ENCODE results near the gene ISG20.
A peak's percentile ranks its signal among the peaks of the same experiment; 100 is the strongest.

Gene ISG20

DNA sequence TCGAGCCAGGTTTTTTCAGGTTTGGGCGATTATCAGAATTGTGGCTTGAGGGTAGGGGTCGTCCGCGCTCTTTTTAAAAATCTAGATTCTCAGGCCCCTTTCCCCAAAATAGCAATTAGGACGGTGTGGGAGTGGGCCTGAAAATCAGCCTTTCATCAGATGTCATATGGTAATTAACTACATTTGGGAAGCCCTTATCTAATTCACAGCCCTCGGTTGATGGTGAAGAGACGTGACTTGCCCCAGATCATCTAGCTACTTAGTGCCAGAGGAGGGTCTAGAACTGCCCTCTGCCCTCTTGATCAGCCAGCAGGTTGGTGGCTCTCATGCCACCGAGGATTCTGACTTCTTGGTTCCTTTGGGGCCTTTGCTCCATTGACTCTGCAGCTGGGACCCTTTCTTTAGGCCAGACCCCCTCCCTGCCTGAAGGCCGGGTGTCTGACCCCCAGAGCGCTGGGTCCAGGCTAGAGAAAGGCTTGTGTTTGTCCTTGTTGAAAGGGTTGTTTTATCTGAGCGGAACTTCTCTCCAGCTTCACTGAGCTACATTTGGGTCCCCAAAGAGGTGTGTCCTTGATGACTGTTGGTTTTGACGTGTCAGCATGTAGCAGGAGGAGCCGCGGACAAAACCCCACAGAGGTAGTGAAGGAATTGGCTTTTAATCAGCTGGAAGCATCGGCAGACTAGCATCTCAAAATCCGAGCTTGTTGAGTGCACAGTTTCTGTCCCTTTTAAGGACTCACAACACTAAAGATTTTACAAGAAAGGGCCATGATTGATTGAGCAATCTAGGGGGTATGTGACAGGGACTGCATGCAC is 16.8 kb upstream of the ISG20 start:
- H3K36me3 ChIP-seq (ENCODE audit: control insufficient read depth in 1 of 2, insufficient read depth in 2 of 2, low read length in 2 of 2), result peaks cover 7 to 30% of the 10 kb centered on the region in 2 donors
- H3K27me3 ChIP-seq (ENCODE audit: low read depth, low read length), result no peaks in the 10 kb centered on the region
- peaks cover 16 to 24% of the 10 kb centered on the region in 2 donors for H3K4me1 ChIP-seq (ENCODE audit: control insufficient read depth in 1 of 2, insufficient read depth in 2 of 2, low read length in 2 of 2)

DNA sequence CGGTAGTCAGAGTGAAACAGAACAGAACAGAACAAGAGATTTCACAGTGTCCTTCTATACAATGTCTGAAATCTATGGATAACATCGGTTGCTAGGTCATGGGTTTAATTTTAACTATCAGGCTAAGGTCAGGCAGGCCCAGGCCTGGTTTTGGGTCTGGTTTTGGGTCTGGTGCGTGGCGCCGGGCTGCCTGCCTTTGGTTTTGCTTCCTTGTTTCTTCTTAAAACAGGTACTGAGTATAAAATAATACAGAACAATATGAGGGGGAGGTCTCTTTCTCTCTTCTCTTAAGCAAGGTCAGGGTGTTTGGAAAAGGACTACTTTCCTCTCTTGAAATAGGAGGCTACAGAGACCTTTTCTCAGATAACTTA is 16.2 kb upstream of the ISG20 start:
- H3K4me1 ChIP-seq (ENCODE audit: control insufficient read depth in 1 of 2, insufficient read depth in 2 of 2, low read length in 2 of 2), result peaks cover 16 to 24% of the 10 kb centered on the region in 2 donors
- H3K4me3 ChIP-seq (ENCODE audit: low read depth in 1 of 2, low read length in 2 of 2), result peak overlapping the region; percentile 72 to 88
- no peaks in the 10 kb centered on the region for H3K27me3 ChIP-seq (ENCODE audit: low read depth, low read length)
- no peaks in the 10 kb centered on the region for H3K9me3 ChIP-seq (ENCODE audit: control insufficient read depth in 1 of 2, low read length in 2 of 2)
- H3K27ac ChIP-seq (ENCODE audit: low read length), result peak overlapping the region; percentile 94
- H3K36me3 ChIP-seq (ENCODE audit: control insufficient read depth in 1 of 2, insufficient read depth in 2 of 2, low read length in 2 of 2), result peaks cover 13 to 36% of the 10 kb centered on the region in 2 donors

More for the DNA sequence above, 16.8 kb upstream of the ISG20 start:
- peak overlapping the region; percentile 72 to 88 for H3K4me3 ChIP-seq (ENCODE audit: low read depth in 1 of 2, low read length in 2 of 2)
- H3K9me3 ChIP-seq (ENCODE audit: control insufficient read depth in 1 of 2, low read length in 2 of 2), result no peaks in the 10 kb centered on the region
- peak overlapping the region; percentile 94 for H3K27ac ChIP-seq (ENCODE audit: low read length)

DNA sequence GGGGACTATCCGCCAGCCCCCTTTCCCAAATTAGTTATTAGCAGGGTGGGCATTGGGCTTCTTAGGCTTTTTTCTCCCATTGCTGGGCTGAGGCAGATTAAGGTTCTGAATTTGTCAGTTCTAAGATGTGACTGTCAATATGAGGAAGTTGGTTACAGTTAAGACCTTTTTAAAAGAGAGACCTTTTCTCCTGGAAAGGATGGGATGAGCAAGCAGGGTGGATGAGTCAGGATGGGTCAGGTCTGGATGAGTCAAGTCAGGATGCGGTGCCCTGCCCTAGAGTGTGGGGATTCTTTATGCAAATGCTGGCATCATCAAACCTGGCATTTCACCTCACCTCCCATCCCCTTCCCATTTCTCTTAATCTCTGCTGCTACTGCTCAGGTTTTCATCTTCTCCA is 15.8 kb upstream of the ISG20 start:
- Histone ChIP-seq H3K9me3 (ENCODE audit: control insufficient read depth in 1 of 2, low read length in 2 of 2) (no peaks in the 10 kb centered on the region), H3K4me3 (ENCODE audit: low read depth in 1 of 2, low read length in 2 of 2) (peak overlapping the region in 1 of 2 donors; percentile 88), H3K27me3 (ENCODE audit: low read depth, low read length) (no peaks in the 10 kb centered on the region), H3K4me1 (ENCODE audit: control insufficient read depth in 1 of 2, insufficient read depth in 2 of 2, low read length in 2 of 2) (peaks cover 16 to 24% of the 10 kb centered on the region in 2 donors), H3K27ac (ENCODE audit: low read length) (peak overlapping the region; percentile 94), H3K36me3 (ENCODE audit: control insufficient read depth in 1 of 2, insufficient read depth in 2 of 2, low read length in 2 of 2) (peaks cover 17 to 40% of the 10 kb centered on the region in 2 donors)

DNA sequence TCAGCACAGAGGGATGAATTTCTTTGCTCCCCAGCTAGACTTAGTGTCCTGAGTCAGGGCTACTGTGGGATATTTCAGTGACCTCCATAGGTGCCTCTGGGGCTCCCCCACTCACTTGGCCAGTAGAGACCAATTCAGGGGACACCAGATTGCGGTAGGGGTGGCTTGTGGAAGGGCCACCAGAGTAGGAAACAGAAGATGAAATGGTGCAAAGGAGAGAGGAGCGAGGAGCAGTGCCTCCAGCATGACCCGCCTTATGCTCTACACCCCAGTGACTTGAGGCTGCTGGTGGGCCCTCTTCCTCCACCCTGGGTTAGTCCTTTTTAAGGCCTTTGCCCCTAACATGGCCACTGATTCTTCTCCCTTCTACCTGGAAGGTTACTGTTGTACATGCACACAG is 15.2 kb upstream of the ISG20 start:
- Histone ChIP-seq H3K27me3 (ENCODE audit: low read depth, low read length) (no peaks in the 10 kb centered on the region), H3K4me3 (ENCODE audit: low read depth in 1 of 2, low read length in 2 of 2) (peak overlapping the region in 1 of 2 donors; percentile 88), H3K4me1 (ENCODE audit: control insufficient read depth in 1 of 2, insufficient read depth in 2 of 2, low read length in 2 of 2) (peaks cover 16 to 24% of the 10 kb centered on the region in 2 donors), H3K27ac (ENCODE audit: low read length) (peak overlapping the region; percentile 94), H3K36me3 (ENCODE audit: control insufficient read depth in 1 of 2, insufficient read depth in 2 of 2, low read length in 2 of 2) (peaks cover 18 to 44% of the 10 kb centered on the region in 2 donors), H3K9me3 (ENCODE audit: control insufficient read depth in 1 of 2, low read length in 2 of 2) (no peaks in the 10 kb centered on the region)

DNA sequence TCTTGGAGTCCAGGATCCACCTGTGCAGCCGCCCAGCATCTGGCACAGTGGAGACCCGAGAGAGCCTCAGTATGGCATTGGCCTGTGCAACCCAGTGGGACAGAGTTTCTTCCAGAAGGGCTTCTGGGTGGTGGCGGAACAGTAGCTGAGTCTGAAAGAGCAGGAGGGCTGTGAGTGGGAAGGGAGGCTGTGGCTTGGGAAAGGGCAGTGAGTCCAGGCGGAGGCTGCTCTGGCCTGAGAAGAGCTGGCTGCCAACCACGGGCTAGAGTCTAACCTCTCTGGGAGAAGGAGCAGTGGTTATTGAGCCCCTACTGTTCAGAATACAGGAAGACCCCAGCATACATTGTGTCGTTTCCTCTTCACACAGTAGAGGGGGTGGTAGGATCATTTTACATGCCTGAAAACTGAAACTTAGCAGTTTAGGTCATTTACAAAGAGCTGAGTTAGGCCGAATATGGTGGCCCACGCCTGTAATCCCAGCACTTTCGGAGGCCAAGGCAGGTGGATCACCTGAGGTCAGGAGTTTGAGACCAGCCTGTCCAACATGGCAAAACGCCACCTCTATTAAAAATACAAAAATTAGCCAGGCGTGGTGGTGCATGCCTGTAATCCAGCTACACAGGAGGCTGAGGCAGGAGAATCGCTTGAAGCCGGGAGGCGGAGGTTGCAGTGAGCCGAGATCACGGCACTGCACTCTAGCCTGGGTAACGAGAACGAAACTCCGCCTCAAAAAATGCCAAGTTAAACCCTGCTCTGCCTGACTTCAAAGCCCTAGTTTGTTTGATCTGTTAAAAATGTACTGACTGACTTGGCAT is 14.5 kb upstream of the ISG20 start:
- peak overlapping the region; percentile 13 for H3K27ac ChIP-seq (ENCODE audit: low read length)
- H3K4me3 ChIP-seq (ENCODE audit: low read depth in 1 of 2, low read length in 2 of 2), result peak overlapping the region in 1 of 2 donors; percentile 1
- no peaks in the 10 kb centered on the region for H3K9me3 ChIP-seq (ENCODE audit: control insufficient read depth in 1 of 2, low read length in 2 of 2)
- H3K36me3 ChIP-seq (ENCODE audit: control insufficient read depth in 1 of 2, insufficient read depth in 2 of 2, low read length in 2 of 2), result peaks cover 21 to 52% of the 10 kb centered on the region in 2 donors
- H3K27me3 ChIP-seq (ENCODE audit: low read depth, low read length), result no peaks in the 10 kb centered on the region
- H3K4me1 ChIP-seq (ENCODE audit: control insufficient read depth in 1 of 2, insufficient read depth in 2 of 2, low read length in 2 of 2), result peaks cover 16 to 24% of the 10 kb centered on the region in 2 donors

DNA sequence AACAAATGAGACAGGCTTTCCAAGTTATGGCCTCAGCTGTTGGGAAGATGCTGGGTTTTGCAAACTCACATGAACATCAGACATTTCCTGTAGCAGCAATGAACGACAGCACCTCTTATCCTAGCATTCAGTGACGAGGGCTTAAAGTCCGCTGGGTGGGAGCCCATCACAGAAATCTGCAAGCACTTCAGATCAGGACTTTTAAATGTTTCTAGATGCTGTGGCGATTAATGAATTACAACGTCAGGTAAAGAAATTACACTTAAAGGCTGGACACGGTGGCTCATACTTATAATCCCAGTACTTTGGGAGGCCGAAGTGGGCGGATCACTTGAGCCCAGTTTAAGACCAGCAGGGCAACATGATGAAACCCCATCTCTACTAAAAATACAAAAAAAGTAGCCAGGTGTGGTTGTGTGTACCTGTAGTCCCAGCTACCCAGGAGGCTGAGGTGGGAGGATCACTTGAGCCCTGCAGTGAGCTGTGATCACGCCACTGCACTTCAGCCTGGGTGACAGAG is 13.8 kb upstream of the ISG20 start:
- Histone ChIP-seq H3K36me3 (ENCODE audit: control insufficient read depth in 1 of 2, insufficient read depth in 2 of 2, low read length in 2 of 2) (peaks cover 28 to 58% of the 10 kb centered on the region in 2 donors), H3K9me3 (ENCODE audit: control insufficient read depth in 1 of 2, low read length in 2 of 2) (no peaks in the 10 kb centered on the region), H3K4me1 (ENCODE audit: control insufficient read depth in 1 of 2, insufficient read depth in 2 of 2, low read length in 2 of 2) (peaks cover 16 to 24% of the 10 kb centered on the region in 2 donors), H3K27me3 (ENCODE audit: low read depth, low read length) (no peaks in the 10 kb centered on the region), H3K4me3 (ENCODE audit: low read depth in 1 of 2, low read length in 2 of 2) (no peak overlapping the region), H3K27ac (ENCODE audit: low read length) (peak overlapping the region; percentile 13)

DNA sequence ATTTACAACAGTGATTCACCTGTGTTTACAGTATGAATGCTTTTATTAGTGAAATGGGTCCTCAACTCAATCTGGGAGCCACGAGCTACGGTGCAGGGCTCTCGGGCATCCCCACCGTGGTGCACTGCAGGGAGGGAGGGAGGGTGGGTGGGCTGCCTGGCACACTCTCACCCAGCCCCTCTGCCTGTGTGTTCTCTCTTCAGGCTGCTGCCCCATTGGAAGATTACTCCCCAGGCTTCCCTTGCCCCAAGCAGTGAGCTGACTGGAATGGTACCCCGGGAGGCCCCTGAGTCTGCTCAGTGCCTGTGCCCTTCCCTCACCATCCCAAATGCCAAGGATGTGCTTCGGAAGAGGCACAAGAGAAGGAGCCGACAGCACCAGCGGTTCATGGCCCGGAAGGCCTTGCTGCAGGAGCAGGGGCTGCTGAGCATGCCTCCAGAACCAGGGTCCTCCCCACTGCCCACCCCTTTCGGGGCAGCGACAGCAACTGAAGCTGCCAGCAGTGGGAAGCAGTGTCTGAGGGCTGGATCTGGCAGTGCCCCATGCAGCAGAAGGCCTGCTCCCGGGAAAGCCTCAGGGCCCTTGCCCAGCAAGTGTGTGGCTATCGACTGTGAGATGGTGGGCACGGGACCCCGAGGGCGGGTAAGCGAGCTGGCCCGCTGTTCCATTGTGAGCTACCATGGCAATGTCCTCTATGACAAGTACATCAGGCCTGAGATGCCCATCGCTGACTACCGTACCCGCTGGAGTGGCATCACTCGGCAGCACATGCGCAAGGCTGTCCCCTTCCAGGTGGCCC is 12.7 kb upstream of the ISG20 start:
- Histone ChIP-seq H3K27ac (ENCODE audit: low read length) (no peak overlapping the region), H3K36me3 (ENCODE audit: control insufficient read depth in 1 of 2, insufficient read depth in 2 of 2, low read length in 2 of 2) (peaks cover 37 to 69% of the 10 kb centered on the region in 2 donors)

DNA sequence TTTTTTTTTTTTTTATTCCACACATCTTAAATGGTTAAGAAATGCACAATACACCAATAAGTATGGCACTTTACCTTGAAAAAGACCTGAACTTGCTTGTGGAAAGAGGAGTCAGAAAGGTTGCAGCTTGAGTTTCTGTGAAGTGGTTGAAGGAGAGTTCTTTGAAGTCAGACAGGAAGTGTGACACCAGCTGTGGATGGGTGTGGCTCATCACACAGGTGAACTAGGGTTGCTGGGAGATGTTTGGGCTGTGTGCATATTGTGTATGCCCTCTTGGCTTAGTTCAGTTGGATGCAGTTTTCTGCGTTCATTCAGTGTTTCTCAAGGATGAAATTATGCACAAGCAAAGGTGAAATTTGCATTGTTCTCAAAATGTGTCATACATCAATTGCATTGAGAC is 11.4 kb upstream of the ISG20 start:
- Histone ChIP-seq H3K4me3 (ENCODE audit: low read depth in 1 of 2, low read length in 2 of 2) (no peak overlapping the region), H3K27me3 (ENCODE audit: low read depth, low read length) (no peaks in the 10 kb centered on the region), H3K36me3 (ENCODE audit: control insufficient read depth in 1 of 2, insufficient read depth in 2 of 2, low read length in 2 of 2) (peaks cover 46 to 58% of the 10 kb centered on the region in 2 donors), H3K9me3 (ENCODE audit: control insufficient read depth in 1 of 2, low read length in 2 of 2) (no peaks in the 10 kb centered on the region), H3K27ac (ENCODE audit: low read length) (peak overlapping the region; percentile 7), H3K4me1 (ENCODE audit: control insufficient read depth in 1 of 2, insufficient read depth in 2 of 2, low read length in 2 of 2) (peaks cover 12 to 15% of the 10 kb centered on the region in 2 donors)

More for the DNA sequence above, 12.7 kb upstream of the ISG20 start:
- no peaks in the 10 kb centered on the region for H3K27me3 ChIP-seq (ENCODE audit: low read depth, low read length)
- H3K4me3 ChIP-seq (ENCODE audit: low read depth in 1 of 2, low read length in 2 of 2), result no peak overlapping the region
- no peaks in the 10 kb centered on the region for H3K9me3 ChIP-seq (ENCODE audit: control insufficient read depth in 1 of 2, low read length in 2 of 2)
- H3K4me1 ChIP-seq (ENCODE audit: control insufficient read depth in 1 of 2, insufficient read depth in 2 of 2, low read length in 2 of 2), result peaks cover 12 to 20% of the 10 kb centered on the region in 2 donors

DNA sequence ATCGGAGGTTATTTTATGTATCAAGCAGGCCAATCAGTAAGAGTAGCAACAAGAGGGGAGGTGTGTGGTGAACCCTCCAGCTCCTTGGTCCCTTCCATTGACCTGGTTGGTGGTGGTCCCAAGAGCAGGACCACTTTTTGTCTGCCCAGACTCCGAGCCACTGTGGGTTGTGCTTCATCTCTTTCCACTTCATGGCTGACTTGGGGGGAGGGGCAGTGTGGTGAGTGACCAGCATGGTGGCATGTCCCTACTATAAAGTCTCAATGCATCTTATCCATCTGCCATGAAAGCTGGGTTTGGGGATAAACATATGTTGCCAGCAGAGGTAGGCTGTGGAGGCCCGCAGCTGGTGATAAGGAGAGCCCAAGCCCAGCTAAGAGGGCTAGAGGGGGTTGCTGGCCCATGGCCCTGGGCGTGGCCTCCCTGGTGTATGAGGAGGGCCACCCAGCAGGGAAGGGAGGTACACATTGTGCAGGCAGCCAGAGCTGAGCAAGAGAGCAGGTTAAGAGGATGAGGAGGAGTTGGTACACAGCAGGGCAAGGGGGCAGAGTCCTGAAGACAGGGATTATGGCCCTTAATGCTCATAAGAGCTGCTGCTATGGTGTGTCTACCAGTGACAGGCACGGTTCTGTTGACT is 10.7 kb upstream of the ISG20 start:
- Histone ChIP-seq H3K36me3 (ENCODE audit: control insufficient read depth in 1 of 2, insufficient read depth in 2 of 2, low read length in 2 of 2) (peaks cover 46 to 53% of the 10 kb centered on the region in 2 donors), H3K9me3 (ENCODE audit: control insufficient read depth in 1 of 2, low read length in 2 of 2) (no peaks in the 10 kb centered on the region), H3K4me1 (ENCODE audit: control insufficient read depth in 1 of 2, insufficient read depth in 2 of 2, low read length in 2 of 2) (peaks cover 11 to 12% of the 10 kb centered on the region in 2 donors), H3K27ac (ENCODE audit: low read length) (no peak overlapping the region), H3K27me3 (ENCODE audit: low read depth, low read length) (no peaks in the 10 kb centered on the region), H3K4me3 (ENCODE audit: low read depth in 1 of 2, low read length in 2 of 2) (no peak overlapping the region)

DNA sequence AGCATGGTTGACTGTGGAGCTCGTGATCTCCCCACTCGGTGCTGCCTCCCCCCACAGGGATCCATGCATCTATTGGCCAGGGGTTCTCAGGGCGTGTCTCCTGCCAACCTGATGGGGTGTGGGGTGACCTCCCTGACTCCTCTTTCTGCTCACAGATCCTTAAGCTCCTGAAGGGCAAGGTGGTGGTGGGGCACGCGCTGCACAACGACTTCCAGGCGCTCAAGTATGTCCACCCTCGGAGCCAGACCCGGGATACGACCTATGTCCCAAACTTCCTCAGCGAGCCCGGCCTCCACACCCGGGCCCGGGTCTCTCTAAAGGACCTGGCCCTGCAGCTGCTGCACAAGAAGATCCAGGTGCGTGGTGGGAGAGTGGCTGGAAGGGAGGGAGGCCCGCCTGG is 9.7 kb upstream of the ISG20 start:
- Histone ChIP-seq H3K36me3 (ENCODE audit: control insufficient read depth in 1 of 2, insufficient read depth in 2 of 2, low read length in 2 of 2) (peaks cover 46 to 49% of the 10 kb centered on the region in 2 donors), H3K4me3 (ENCODE audit: low read depth in 1 of 2, low read length in 2 of 2) (no peak overlapping the region), H3K9me3 (ENCODE audit: control insufficient read depth in 1 of 2, low read length in 2 of 2) (no peaks in the 10 kb centered on the region), H3K27me3 (ENCODE audit: low read depth, low read length) (no peaks in the 10 kb centered on the region), H3K4me1 (ENCODE audit: control insufficient read depth in 1 of 2, insufficient read depth in 2 of 2, low read length in 2 of 2) (peaks cover 2 to 6% of the 10 kb centered on the region in 2 donors), H3K27ac (ENCODE audit: low read length) (no peak overlapping the region)
